AG04450 (cell line): ENCODE measurements around the gene ABCG2. TPM values are rescaled to one million over a fixed set of nuclear protein-coding genes. Genes with fewer than 3 reads are reported as not detected.
"Not testable (repeated sequence)": the region's sequence is repeated elsewhere in the genome, so short reads cannot be mapped to it uniquely, and the experiment has no call there.

Experiments used
- CTCF ChIA-PET: fragments of 300-600, 350-600 bp; formaldehyde crosslinking; extraction: SDS; loops from one replicate; lab custom pipeline; 2022; ENCODE audit warnings: antibody characterized with exemption, inconsistent platforms; lab: Charles Lee
- POLR2A ChIA-PET: fragments of 350-600 bp; formaldehyde crosslinking; extraction: SDS; loops from one replicate; lab custom pipeline; 2021; ENCODE audit warnings: antibody characterized with exemption, inconsistent platforms; lab: Yijun Ruan, JAX
- DNase-seq: peaks from one replicate; pipeline ENCODE4 v3.0.0-alpha.2; 2011; ENCODE audit warnings: low read depth, low spot score
- H3K27ac ChIP-seq: one replicate; pipeline ENCODE4 v1.5.1; 2012; ENCODE audit warnings: low read depth, low read length, control low read depth
- H3K27me3 ChIP-seq: one replicate; pipeline ENCODE4 v1.6.0; 2012; ENCODE audit warnings: low read length; ENCODE audit not compliant: control insufficient read depth, insufficient read depth
- H3K4me3 ChIP-seq: 2 replicates; pipeline ENCODE4 v1.5.1; 2011; ENCODE audit warnings: mild to moderate bottlenecking, low read depth, low read length, control low read depth
- H3K9me3 ChIP-seq: 2 replicates; pipeline ENCODE4 v1.5.1; 2012; ENCODE audit warnings: low read length; ENCODE audit not compliant: control insufficient read depth, insufficient read depth
- CTCF ChIP-seq: IDR thresholded peaks from 2 replicates; pipeline ENCODE4 v1.5.1; 2011; ENCODE audit warnings: low read depth, low read length, control low read depth, inconsistent platforms
- polyA plus RNA-seq: library from polyadenylated mRNA; depleted of rRNA; stranded (reverse); fragments of >200 nt; gene quantifications from 2 replicates; pipeline ENCODE4 v1.2.3, GENCODE V29; 2011

The ABCG2 gene
- polyA plus RNA-seq, 1 experiment: 1.2 TPM

GRCh38 chr4:88158038-88158488, 376 bp downstream of the ABCG2 start:
- POLR2A ChIA-PET: no interaction called here
- no peak overlapping the region for H3K27ac ChIP-seq
- CTCF ChIA-PET: no interaction called here

DNA sequence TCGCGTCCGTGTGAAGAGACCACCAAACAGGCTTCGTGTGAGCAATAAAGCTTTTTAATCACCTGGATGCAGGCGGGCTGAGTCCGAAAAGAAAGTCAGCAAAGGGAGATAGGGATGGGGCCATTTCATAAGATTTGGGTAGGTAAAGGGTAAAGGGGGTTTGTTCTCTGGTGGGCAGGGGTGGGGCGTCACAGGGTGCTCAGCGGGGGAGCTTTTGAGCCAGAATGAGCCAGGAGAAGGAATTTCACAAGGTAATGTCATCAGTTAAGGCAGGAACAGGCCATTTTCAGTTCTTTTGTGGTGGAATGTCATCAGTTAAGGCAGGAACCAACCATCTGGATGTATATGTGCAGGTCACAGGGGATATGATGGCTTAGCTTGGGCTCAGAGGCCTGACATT, 6.1 kb downstream of the ABCG2 start:
- CTCF ChIA-PET, H3K9me3 ChIP-seq, H3K27me3 ChIP-seq, DNase-seq, POLR2A ChIA-PET, H3K4me3 ChIP-seq, H3K27ac ChIP-seq: not testable (repeated sequence)

More at GRCh38 chr4:88158038-88158488, 376 bp downstream of the ABCG2 start:
- peak overlapping the region; percentile 71 for H3K4me3 ChIP-seq
- no peak for DNase-seq
- no peak for TF ChIP-seq CTCF
- no peaks in the 10 kb centered on the region for H3K9me3 ChIP-seq
- H3K27me3 ChIP-seq: no peaks in the 10 kb centered on the region

- no peak for DNase-seq
- no peak overlapping the region for H3K27ac ChIP-seq
- no peak for TF ChIP-seq CTCF
- no peak overlapping the region for H3K4me3 ChIP-seq
- ChIA-PET CTCF (no interaction called here), POLR2A (no interaction called here)
- H3K27me3 ChIP-seq: peaks cover 3% of the 10 kb centered on the region
- no peaks in the 10 kb centered on the region for H3K9me3 ChIP-seq
Observed at GRCh38 chr4:88148560-88148959, 9.9 kb downstream of the ABCG2 start.

GRCh38 chr4:88147799-88148217, 10.6 kb downstream of the ABCG2 start:
- Histone ChIP-seq H3K27ac (no peak overlapping the region), H3K4me3 (no peak overlapping the region), H3K9me3 (no peaks in the 10 kb centered on the region), H3K27me3 (peaks cover 3% of the 10 kb centered on the region)
- ChIA-PET CTCF (interaction anchor here (1.1 to 1.2 kb wide), 2 partner anchors 64 to 296 kb away, joined by 3 to 6 read pairs; no protein-coding TSS in a partner anchor), POLR2A (no interaction called here)
- DNase-seq: no peak
- TF ChIP-seq CTCF: no peak

- DNase-seq: no peak
- ChIA-PET POLR2A (no interaction called here), CTCF (interaction anchor here (1.1 to 1.2 kb wide), 2 partner anchors 65 to 295 kb away, joined by 3 to 6 read pairs; no protein-coding TSS in a partner anchor)
- Histone ChIP-seq H3K4me3 (no peak overlapping the region), H3K27ac (no peak overlapping the region), H3K9me3 (no peaks in the 10 kb centered on the region), H3K27me3 (peaks cover 3% of the 10 kb centered on the region)
- no peak for TF ChIP-seq CTCF
Observed at GRCh38 chr4:88146891-88147290, 11.5 kb downstream of the ABCG2 start.
